Breast epithelium (tissue), 3 donors: Measurements from ENCODE around the gene IRF2.

Source experiments
- CTCF ChIP-seq, 3 donors: fragments of 450-650 bp; IDR thresholded peaks; one replicate each; pipeline ENCODE4 v1.5.1; 2016 to 2017; ENCODE audit warnings: antibody characterized with exemption in 3 of 3, mild to moderate bottlenecking in 3 of 3, moderate library complexity in 3 of 3
- POLR2AphosphoS5 ChIP-seq, 3 donors: sonication (generic); formaldehyde crosslinking; IDR thresholded peaks; one replicate each; pipeline ENCODE4 v1.6.1; 2017; ENCODE audit warnings: antibody characterized with exemption in 3 of 3

DNA sequence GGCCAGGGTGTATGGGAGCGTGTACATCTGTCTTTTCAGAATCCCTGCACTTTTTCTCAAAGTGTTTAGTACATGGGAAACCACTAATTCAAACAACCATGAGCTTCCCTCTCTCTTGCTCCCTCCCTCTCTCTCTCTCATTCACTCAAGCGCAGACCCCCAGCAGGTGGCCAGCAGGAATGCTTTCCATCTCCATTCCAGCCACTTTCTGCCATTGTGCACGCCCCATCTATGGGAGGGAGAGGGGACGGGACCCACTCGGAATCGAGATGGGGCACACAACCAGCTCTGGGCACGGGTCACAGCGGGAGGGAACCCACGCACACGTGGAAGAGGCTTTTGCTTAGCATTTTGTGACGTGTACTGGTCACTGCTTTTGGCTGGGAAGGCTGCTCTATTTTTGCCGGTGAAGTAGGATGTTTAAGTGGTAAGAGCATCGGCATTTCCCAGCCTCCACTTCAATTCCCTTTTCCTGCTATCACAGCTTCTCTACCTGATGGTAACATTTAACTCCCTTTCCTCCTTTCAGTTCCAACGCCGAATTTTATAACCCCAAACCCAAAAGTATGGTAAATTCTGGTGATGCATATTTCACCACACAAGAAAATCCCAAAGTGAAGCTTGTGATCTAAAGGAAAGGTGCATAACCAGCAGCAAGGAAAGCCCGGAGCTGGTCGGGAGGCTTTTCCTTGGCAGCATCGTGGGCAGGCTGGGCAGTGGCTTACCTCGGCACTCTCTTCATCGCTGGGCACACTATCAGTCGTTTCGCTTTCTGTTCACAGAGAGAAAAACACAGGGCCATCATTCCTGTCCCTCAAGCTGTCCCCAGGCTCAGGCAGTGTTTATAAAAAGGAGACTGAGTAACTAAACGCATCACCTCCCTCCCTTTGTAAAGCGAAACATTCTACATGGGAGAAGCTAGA is 84.1 kb downstream of the IRF2 start:
- TF ChIP-seq CTCF (IDR thresholded peaks at IDR 0.05) (no peak), POLR2AphosphoS5 (IDR thresholded peaks at IDR 0.05) (no peak)
